MM.1S (cell line): Measurements from ENCODE around the gene TMEM178B.
"Not testable (repeated sequence)": the region's sequence is repeated elsewhere in the genome, so short reads cannot be mapped to it uniquely, and the experiment has no call there.

ENCODE experiments used
- EZH2 ChIP-seq: fragments of 300-600 bp; sonication (generic); optimal IDR thresholded peaks from 2 replicates; pipeline ENCODE3; 2017; ENCODE audit warnings: low read depth, mild to moderate bottlenecking, antibody characterized with exemption, low read length, mixed read lengths
- TF ChIP-seq, protein P1 (sequence below): fragments of 300-600 bp; sonication (generic); IDR thresholded peaks from 2 replicates; pipeline ENCODE4 v1.5.1; 2016; ENCODE audit warnings: antibody characterized with exemption, low read length, mixed read lengths

DNA sequence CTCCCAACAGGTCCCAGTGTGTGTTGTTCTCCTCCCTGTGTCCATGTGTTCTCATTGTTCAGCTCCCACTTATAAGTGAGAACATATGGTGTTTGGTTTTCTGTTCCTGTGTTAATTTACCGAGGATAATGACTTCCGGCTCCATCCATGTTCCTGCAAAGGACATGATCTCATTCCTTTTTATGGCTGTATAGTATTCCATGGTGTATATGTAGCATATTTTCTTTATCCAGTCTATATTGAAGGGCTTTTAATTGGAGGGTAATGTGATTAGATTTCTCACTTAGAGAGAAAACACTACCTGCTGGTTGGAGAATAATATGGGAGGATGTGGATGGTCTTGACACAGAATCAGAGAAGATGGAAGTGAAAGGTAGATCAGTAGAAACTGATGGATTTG, 256.4 kb downstream of the TMEM178B start:
- TF ChIP-seq EZH2: not testable (repeated sequence)
- TF ChIP-seq, protein P1, sequence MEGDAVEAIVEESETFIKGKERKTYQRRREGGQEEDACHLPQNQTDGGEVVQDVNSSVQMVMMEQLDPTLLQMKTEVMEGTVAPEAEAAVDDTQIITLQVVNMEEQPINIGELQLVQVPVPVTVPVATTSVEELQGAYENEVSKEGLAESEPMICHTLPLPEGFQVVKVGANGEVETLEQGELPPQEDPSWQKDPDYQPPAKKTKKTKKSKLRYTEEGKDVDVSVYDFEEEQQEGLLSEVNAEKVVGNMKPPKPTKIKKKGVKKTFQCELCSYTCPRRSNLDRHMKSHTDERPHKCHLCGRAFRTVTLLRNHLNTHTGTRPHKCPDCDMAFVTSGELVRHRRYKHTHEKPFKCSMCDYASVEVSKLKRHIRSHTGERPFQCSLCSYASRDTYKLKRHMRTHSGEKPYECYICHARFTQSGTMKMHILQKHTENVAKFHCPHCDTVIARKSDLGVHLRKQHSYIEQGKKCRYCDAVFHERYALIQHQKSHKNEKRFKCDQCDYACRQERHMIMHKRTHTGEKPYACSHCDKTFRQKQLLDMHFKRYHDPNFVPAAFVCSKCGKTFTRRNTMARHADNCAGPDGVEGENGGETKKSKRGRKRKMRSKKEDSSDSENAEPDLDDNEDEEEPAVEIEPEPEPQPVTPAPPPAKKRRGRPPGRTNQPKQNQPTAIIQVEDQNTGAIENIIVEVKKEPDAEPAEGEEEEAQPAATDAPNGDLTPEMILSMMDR: not testable (repeated sequence)
